ENCODE data around the gene CTSF. TPM values are rescaled to one million over a fixed set of nuclear protein-coding genes. Genes with fewer than 3 reads are reported as not detected.
A peak's percentile ranks its signal among the peaks of the same experiment; 100 is the strongest.

CTSF gene
- total RNA-seq (2021; ENCODE audit: unreplicated experiment) (28.7 TPM), Bru-seq, nascent RNA (percentile 48 among the genes with signal in this experiment), BruChase-seq, experiment 1, labeled RNA remaining after a 2-hour chase (percentile 49 among the genes with signal in this experiment), BruChase-seq, experiment 2, labeled RNA remaining after a 6-hour chase (percentile 57 among the genes with signal in this experiment)
- polyA plus RNA-seq (2012; ENCODE audit: insufficient read length) = 42.0 TPM
- long read RNA-seq, transcript CTSF-201 (13 exons, 2,035 nt) = major isoform, 64 of 106 reads
- long read RNA-seq, partial matches to known transcripts = 24 of 106 reads
- long read RNA-seq, other reads (novel, unspliced or antisense) = 16 of 106 reads

- intact Hi-C loops (cut with micrococcal nuclease; ENCODE audit: unreplicated experiment) (no loop called here), in situ Hi-C loops (cut with HindIII; ENCODE audit: low pct_unique_long_range_greater_than_20kb, low sequenced_read_pairs) (no loop called here)
- Histone ChIP-seq H3K9me3 (ENCODE audit: control insufficient read depth, insufficient read depth, low read depth, low read length) (no peaks in the 10 kb centered on the region), H3K27ac (ENCODE audit: low read length) (no peak within 1 kb of the TSS), H3K4me1 (ENCODE audit: control insufficient read depth, insufficient read depth, low read length) (no peaks in the 10 kb centered on the region), H3K27me3 (ENCODE audit: control insufficient read depth, insufficient read depth, low read length) (no peaks in the 10 kb centered on the region), H3K36me3 (ENCODE audit: control insufficient read depth, insufficient read depth, low read length) (no peaks in the 10 kb centered on the region), H3K4me3 (ENCODE audit: low read depth in 2 of 2, low read length in 2 of 2) (peak within 1 kb of the TSS; percentile 45 to 47)
- DNase-seq (ENCODE audit: low read depth, low spot score) (peak; percentile 28), ATAC-seq (peak; percentile 92)
- POLR2A ChIA-PET = interaction anchor here (0.6 kb wide), 1 partner anchor 805 kb away, joined by 3 read pairs; no protein-coding TSS in a partner anchor
- BruUV-seq (replicated peaks) = no TSS peak
- CTCF ChIA-PET = interaction anchor here (0.7 kb wide), 1 partner anchor 28 kb away, joined by 3 read pairs; no protein-coding TSS in a partner anchor
- TF ChIP-seq REST (IDR thresholded peaks at IDR 0.05; ENCODE audit: insufficient read depth in 1 of 2, low read depth in 2 of 2, low read length in 1 of 2) = no peak
- TF ChIP-seq POLR2AphosphoS5 (IDR thresholded peaks at IDR 0.05; ENCODE audit: low read depth, low read length) = no peak
These were observed at the start of gene CTSF for GRCh38 chr11:66568124-66568916. CTSF (minus strand) TSS chr11:66568606; CDS start chr11:66568486, 120 bp downstream.

DNA sequence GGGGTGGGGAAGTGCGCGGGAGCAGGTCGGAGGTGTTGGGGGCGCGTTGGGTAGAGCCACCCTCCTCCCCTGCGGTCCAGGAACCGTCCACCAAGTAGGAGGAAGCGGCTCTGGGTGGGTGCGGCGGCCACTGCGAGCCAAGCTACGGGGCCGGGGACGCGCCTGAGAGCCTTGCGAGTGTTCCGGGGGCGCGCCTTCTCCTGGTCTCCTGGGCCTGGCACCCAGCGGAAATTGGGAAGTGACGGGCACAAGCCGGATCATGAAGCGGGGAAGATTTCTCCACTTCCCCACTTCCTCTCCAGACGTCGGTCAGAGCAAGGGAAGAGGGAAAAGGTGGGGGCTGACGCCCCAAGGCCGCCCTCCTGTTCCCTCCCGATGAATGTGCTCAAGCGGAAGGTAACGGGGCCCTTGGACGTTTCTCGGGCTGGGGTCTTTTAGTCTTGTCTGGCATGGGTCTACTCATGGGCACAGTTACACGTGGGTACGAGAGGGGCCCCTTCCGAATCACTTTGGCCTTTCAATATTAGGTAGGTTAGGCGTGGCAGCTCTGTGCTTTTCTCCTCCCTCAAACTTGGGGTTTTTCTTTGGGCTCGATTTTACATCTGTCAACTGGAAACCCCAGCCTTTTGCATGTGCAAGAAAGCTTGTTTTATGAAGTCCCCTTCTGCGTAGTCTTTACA is 48.9 kb upstream of the CTSF start:
- intact Hi-C loops (cut with micrococcal nuclease; ENCODE audit: unreplicated experiment) = no loop called here
- Histone ChIP-seq H3K4me1 (ENCODE audit: control insufficient read depth, insufficient read depth, low read length) (peaks cover 23% of the 10 kb centered on the region), H3K4me3 (ENCODE audit: low read depth in 2 of 2, low read length in 2 of 2) (peak overlapping the region; percentile 84 to 99), H3K9me3 (ENCODE audit: control insufficient read depth, insufficient read depth, low read depth, low read length) (no peaks in the 10 kb centered on the region), H3K36me3 (ENCODE audit: control insufficient read depth, insufficient read depth, low read length) (peaks cover 6% of the 10 kb centered on the region), H3K27me3 (ENCODE audit: control insufficient read depth, insufficient read depth, low read length) (no peaks in the 10 kb centered on the region), H3K27ac (ENCODE audit: low read length) (peak overlapping the region; percentile 96)
- DNase-seq (ENCODE audit: low read depth, low spot score) = no peak
- TF ChIP-seq, protein P1, sequence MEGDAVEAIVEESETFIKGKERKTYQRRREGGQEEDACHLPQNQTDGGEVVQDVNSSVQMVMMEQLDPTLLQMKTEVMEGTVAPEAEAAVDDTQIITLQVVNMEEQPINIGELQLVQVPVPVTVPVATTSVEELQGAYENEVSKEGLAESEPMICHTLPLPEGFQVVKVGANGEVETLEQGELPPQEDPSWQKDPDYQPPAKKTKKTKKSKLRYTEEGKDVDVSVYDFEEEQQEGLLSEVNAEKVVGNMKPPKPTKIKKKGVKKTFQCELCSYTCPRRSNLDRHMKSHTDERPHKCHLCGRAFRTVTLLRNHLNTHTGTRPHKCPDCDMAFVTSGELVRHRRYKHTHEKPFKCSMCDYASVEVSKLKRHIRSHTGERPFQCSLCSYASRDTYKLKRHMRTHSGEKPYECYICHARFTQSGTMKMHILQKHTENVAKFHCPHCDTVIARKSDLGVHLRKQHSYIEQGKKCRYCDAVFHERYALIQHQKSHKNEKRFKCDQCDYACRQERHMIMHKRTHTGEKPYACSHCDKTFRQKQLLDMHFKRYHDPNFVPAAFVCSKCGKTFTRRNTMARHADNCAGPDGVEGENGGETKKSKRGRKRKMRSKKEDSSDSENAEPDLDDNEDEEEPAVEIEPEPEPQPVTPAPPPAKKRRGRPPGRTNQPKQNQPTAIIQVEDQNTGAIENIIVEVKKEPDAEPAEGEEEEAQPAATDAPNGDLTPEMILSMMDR (IDR thresholded peaks at IDR 0.05) = no peak
- TF ChIP-seq SIN3A (IDR thresholded peaks at IDR 0.05; ENCODE audit: borderline replicate concordance, insufficient read depth, low read depth, low read length) = no peak
- no peak for TF ChIP-seq POLR2AphosphoS5 (IDR thresholded peaks at IDR 0.05; ENCODE audit: low read depth, low read length)
- TF ChIP-seq REST (IDR thresholded peaks at IDR 0.05; ENCODE audit: insufficient read depth in 1 of 2, low read depth in 2 of 2, low read length in 1 of 2) = no peak
- no peak for TF ChIP-seq TCF7L2 (IDR thresholded peaks at IDR 0.05; ENCODE audit: low read depth, low read length)
- CTCF ChIA-PET = interaction anchor here (0.6 kb wide), 1 partner anchor 61 kb away, joined by 3 read pairs; no protein-coding TSS in a partner anchor
- POLR2A ChIA-PET = interaction anchor here (0.6 to 2.6 kb wide), 6 partner anchors 11 to 227 kb away, joined by 3 to 13 read pairs (median 4); partner anchors contain the start of gene RBM4
- in situ Hi-C loops (cut with HindIII; ENCODE audit: low pct_unique_long_range_greater_than_20kb, low sequenced_read_pairs) = no loop called here
- BruUV-seq (replicated peaks) = no TSS peak
- ATAC-seq = peak; percentile 23

Measured in Panc1 (cell line).